ENCODE data around the gene TREM2.
"Not testable (repeated sequence)": the region's sequence is repeated elsewhere in the genome, so short reads cannot be mapped to it uniquely, and the experiment has no call there.

Gene TREM2

DNA sequence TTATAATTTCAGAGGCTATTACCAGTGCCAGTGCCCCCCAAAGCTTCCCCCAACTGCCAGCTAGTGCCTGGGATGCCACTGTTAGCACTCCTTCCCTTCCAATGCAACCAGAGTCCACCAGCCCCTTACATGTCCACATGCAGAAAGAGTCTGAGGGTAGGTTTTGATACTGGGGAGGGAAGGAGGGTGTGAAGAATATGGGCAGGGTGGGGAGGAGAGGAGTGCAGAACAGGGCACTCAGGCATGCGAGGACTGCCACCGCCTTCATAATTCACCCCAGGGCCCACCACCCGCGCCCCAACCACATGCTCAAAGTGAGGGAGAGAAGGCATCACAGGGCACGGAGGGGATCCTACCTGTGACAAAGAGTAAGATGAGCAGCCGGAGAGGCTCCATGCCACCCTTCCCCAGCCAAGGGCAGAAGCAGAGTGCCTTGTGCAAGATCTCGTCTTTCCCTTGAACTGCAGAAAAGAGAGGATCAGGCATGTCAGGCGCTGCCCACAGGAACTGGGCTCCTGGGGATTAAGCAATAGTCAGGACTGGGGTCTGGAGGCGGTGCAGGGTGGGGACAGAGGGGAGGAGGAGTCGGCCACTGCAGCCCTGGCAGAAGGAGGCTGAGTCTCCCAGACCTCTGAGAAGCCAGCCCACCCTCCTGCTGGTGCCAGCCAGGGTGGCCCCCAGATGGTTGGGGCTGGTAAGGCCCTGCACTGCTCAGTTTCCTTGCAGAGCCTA, at the start of gene TREM2:
Gene TREM2 (minus strand): TSS at position 430 of the 732 bp plus-strand sequence. CDS start 34 bp downstream, at position 396.
- no peak for DNase-seq (ENCODE audit: low spot score)

DNA sequence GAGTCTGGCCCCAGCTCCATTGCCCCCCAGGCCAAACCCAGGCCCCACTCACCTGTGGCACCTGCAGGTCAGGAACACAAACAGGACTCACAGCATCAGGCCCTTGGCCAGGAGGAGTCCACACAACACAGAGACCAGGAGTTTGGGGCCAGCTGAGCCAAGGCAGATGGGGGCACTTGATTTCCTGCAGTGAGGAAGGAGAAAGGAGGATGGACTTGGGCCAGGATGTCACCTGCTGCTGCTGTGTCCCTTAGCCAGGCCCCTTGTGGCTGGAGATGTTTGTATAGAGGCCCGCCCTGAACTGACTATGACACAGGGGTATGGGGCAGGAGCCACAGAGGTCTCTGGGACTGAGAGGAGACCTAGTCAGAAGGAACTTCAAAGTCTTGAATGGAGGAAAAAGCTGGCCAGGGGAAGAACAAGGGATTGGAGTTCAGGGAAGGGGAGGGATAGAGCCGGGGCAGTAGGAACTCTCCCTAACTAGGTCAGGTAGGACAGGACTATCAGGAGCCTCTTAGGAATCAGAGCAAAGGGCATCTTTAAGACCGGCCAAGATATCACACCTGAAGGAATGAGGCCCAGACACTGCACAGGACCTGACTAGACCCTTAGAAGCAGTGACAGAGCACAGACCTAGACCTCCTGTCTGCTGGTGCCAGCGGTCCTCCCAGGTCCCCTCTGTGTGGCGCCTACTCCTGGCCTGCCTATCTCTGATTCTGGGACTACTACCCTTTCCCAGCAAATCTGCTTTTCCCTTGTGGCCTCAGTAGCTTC, 46.8 kb upstream of the TREM2 start:
- no peak for DNase-seq (ENCODE audit: low spot score)

DNA sequence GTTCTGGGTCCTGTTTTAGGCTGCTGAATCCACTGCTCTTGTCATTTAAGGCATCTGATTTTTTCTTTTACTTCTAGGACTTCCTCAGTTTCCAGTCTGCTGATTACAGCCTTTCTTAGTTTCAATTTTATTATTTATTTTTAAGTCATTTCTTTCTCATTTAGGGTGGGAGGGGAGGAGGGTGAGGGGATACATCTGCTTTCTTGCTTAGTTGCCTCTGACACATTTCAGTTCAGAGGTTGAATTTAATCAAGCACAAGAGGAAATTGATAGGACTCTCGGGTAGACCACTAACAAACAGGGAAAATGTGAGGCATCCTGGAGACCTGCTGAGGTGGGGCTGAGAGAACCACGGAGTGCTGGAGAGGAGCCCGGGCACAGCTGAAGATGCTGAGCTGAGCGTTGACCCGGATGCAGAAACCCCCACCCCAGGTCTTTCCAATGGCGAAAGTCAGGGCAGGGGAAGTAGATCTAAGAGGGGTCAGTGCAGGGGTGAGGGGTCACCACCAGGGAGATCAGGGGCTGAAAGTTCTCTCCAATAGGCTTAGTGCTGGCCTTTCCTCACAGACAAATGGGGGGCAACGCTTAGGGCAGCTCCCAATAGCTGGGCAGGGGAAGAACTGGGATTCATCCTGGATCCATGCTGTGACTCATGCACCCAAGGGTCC, 45.7 kb upstream of the TREM2 start:
- no peak for DNase-seq (ENCODE audit: low spot score)

DNA sequence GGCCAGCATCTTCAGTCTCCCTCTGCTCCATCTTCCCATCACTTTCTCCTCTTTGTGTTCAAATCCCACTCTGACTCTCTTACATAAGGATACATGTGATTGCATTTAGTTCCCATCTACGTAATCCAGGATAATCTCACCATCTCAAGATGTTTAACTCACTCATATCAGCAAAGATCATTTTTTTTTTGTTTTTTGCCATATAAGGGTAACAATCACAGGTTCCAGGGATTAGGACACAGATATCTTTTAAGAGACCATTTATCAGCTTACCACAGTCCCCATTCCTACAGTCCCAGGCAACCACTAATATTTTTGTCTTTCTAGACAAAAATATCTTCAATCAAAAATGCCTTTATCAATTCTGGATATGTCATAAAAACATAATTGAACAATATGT, 41.2 kb upstream of the TREM2 start:
- DNase-seq (ENCODE audit: low spot score), result no peak

DNA sequence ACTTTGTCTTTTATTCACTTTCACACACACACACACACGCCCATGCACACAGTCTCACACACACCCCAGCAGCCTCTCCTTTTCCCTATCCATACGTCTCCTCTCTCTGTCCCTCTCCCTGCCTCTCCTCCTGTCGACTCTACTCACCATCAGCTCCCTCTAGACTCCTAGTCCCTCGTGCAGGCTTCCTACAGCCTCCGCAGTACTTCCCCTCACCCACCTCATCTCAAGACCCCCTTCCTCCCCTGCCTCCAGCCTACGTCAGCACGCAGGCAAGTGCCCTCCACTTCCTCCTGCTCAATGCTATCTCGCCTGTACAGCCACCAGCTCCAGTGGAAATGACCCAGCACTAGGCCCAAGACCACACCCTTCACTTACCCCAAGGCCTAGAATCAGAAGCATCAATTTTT, 38.9 kb upstream of the TREM2 start:
- DNase-seq (ENCODE audit: low spot score), result no peak

DNA sequence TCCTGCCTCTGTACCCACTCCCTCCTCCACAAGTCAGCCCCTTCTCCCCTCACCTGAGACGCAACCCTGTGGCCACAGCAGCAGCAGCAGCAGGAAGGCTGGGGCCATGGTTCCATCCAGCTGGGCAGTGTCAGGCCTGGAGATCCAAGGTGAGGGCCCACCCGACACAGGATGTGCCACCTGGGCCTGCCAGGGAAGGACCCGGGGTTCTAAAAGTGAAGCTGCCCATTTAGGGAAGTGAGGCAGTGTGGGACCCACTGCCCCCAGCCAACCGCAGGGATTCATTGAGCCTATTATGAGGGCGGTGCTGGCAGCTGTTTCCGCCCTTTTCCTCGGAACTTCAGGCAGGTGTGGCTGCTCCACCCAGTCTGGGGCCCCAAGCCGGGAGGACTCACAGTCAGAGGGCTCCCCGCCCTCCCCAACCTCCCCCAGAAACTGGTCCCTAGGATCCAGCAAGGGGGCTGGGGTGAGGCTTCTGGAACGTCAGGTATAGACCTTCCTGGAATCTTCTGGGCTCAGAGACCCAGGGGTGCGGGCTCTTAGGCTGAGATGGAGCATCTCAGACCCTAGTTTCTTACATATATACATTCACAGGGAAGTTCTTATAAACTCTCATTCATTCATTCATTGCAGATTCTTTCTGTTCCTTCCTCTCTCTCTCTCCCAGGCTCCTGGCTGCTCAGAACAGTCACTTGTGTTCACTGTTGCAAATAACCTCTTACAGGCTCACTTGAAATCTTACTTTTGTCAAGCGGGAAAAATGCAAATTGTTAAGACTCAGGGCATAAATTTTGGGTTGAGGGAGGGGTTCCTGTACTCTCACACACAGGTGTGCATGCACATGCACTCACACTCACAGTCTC, 38.2 kb upstream of the TREM2 start, which contains the start of gene TREML2:
Gene TREML2 (minus strand): TSS at position 249 of the 863 bp plus-strand sequence. CDS start 141 bp downstream, at position 108.
- DNase-seq (ENCODE audit: low spot score), result peak; percentile 40

DNA sequence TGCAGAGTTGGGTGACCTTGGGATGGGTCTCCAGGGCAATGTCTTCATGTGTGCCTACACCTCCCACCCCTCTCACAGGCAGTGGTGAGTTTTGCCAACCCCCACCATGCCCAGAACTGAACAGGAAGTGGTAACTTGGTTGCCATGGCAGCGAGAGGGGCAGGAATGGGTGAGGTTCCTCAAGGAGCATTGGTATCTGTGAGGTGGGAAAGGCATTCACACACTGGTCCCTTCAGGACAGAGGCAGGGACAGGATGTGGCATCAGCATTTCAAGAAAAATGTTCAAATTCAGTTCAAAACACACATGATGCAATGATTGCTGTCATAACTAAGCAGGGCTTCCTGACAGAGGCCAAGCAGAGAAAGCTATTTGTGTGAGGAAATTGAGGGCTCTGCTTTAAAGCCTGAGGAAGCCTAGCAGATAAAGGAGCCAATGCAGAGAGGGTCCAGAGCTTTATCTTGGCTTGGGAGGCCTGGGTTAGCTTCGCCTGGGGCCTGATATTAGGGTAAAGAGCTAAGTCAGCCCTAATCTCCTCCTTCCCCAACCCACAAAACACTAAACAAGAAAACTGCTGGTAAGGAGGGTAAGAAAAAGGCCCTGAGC, 37.5 kb upstream of the TREM2 start:
- DNase-seq (ENCODE audit: low spot score), result peak; percentile 78

DNA sequence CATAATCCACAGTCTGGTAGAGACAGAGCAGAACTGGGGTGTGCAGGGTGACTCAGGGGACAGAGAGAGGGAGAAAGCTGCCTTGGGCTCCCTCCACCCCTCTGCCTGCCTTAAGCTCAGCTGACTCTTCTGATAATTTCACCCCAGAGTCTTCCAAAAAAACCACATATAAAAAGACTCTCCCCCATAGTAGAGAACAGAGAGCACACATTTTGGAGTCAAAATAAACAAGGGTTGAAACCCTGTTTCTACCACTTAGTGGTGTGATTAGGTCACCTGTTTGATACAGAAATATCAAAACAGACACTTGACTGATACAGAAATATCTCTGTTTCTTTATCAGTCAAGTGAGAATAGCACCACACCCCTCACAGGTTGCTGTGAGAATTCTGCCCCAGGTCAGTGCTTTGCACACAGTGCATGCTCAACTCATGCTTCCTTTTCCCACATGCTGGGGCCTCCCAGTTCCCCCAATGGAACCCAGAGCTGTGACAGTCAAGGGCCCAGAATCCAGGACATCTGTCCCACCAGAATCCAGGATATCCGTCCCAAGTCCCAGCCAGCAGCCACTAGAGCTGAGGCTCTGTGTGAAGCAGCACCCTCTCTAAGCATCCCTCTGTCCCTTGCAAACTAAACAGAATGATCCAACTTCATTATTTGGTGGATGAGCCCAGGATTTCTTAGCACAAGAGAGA, 36.8 kb upstream of the TREM2 start:
- peak; percentile 68 for DNase-seq (ENCODE audit: low spot score)

DNA sequence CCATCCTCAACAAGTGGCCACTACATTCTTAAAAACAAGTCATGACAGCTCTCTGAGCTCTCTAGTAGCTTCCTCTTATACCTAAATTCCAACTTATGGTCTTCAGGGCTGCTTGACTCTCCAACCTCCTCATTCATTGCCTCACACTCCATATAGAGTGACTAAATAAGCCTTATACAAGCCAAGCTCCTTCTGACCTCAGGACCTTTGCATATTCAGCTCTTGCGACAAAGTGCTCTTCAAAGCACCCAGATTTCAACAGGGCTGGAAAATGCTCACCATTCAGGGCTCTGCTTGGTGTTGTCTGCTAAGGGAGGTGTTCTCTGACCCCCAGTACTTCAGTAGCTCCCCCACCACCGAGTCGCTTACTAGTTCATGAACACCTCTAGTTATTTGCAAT, 34.3 kb upstream of the TREM2 start:
- DNase-seq (ENCODE audit: low spot score), result no peak

DNA sequence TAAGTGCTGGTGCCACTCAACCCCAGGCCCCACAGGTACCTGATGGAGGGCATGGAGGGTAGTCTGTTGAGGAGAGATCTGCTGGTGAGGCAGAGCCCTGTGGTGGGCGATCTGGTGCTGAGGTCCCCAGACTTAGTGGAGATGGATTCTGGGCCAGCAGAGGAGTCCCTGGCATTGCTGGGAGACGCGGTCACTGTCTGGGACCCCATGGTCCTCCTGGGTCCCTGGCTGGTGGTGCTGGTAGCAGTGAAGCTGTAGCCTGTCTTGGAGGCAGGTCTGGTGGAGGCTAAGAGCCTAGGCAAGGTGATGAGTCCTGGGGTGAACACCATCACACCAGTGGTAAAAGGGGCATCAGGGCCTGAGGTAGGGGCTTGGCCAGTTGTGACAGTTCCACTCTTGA, 31.5 kb upstream of the TREM2 start:
- no peak for DNase-seq (ENCODE audit: low spot score)

DNA sequence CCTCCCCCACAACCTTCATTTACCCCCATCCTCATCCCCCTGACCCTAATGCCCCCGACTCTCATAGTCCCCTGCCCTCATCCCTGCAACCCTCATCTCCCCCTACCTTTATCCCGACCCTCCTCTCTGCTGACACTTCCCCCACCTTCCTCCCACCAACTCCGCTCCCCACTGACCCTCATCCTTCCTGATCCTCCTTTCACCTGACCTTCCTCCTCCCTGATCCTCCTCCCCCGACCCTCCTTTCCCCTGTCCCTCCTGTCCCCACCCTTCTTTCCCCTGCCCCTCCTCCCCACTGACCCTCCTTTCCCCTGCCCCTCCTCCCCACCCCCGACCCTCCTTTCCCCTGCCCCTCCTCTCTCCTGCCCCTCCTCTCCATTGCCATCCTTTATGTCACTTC, 31.0 kb upstream of the TREM2 start:
- DNase-seq (ENCODE audit: low spot score), result no peak

DNA sequence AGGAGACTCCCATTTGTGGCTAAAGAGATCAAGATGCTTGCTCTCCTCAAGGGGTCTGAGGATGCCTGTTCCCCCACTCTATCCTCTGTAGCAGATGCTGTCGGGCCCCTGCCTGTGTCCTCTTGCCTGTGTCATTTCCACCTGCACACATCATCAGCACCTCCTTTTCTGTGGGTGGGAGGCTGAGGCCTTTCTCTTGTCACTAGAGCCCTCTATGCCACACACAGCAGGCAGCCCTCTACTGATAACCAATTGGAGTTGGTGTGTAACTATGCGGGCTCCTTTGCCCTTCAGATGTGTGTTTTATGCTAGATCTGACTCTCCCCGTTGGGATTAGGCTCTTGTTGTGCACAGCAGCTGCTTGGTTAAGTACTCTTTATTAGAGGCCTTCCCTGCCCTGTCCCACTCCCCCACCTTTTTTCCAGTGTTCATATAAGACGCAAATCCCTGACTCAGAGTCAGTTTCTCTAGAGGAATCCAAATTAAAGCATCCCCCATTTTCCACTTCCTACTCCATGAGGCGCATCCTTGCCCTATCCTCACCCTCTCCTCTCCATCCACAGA, 30.3 kb upstream of the TREM2 start:
- no peak for DNase-seq (ENCODE audit: low spot score)

DNA sequence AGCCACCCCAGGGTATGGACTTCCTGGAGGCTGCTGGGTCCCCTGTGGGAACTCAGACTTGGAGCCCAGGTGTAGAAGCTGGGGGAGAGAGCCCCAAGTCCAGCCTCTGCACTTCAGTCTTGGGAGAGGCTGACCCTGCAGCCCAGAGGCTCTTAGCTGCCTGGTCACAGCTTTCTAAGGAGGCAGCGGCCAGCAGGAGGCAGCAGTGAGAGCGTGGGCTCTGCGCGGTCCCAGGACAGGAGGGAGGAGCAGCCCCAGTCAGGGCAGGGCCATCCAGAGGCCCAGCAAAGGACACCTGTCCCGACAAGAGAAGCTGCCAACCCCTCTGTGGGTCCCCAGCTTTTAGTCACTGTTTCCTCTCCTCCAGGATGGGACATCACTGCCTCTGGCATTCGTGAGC, 28.7 kb upstream of the TREM2 start:
- peak; percentile 35 for DNase-seq (ENCODE audit: low spot score)

DNA sequence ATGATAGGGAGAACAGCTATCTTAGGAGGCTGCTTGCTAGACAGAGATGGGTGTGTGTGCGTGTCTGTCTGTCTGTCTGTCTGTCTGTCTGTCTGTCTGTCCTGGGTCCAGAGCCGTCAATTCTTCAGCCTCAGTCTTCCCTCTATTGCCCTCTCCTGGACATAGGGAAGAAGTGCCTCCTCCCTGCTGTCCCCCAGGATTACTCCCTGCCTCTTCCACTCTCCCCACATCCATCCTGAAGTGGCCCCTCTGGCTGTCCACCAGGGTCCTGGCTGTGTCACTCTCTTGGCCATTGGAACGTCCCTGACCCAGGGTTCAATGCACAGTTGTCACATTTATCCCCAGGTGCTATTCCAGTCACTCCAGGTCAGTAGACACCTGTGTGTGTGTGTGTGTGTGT, 27.9 kb upstream of the TREM2 start:
- DNase-seq (ENCODE audit: low spot score), result no peak

DNA sequence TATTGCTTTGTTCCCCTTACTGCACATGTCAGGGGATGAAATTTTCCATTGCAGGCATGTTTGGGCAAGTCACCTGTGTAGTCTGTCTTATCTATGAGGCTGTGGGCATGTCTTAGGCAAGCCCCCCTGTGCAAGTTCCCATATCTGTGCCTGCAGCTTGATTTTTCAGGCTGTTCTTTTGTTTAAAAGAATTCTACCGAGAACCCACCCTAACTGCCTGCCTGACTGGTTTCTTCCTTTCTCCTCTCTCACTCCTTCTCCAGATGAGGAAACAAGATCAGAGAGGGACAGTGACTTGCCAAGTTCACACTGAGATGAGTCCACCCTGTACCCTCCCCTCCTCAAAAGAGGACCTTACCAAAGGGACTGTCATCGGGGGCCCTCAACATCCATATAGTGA, 27.1 kb upstream of the TREM2 start:
- DNase-seq (ENCODE audit: low spot score), result no peak

DNA sequence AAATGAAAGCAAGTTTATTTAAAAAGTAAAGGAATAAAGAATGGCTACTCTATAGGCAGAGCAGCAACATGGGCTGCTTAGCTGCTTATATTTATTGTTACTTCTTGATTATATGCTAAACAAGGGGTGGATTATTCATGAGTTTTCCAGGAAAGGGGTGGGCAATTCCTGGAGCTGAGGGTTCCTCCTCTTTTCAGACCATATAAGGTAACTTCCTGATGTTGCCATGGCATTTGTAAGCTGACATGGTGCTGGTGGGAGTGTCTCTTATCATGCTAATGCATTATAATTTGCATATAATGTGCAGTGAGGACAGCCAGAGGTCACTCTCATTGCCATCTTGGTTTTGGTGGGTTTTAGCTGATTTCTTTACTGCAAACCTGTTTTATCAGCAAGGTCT, 26.1 kb upstream of the TREM2 start:
- DNase-seq (ENCODE audit: low spot score), result not testable (repeated sequence)

DNA sequence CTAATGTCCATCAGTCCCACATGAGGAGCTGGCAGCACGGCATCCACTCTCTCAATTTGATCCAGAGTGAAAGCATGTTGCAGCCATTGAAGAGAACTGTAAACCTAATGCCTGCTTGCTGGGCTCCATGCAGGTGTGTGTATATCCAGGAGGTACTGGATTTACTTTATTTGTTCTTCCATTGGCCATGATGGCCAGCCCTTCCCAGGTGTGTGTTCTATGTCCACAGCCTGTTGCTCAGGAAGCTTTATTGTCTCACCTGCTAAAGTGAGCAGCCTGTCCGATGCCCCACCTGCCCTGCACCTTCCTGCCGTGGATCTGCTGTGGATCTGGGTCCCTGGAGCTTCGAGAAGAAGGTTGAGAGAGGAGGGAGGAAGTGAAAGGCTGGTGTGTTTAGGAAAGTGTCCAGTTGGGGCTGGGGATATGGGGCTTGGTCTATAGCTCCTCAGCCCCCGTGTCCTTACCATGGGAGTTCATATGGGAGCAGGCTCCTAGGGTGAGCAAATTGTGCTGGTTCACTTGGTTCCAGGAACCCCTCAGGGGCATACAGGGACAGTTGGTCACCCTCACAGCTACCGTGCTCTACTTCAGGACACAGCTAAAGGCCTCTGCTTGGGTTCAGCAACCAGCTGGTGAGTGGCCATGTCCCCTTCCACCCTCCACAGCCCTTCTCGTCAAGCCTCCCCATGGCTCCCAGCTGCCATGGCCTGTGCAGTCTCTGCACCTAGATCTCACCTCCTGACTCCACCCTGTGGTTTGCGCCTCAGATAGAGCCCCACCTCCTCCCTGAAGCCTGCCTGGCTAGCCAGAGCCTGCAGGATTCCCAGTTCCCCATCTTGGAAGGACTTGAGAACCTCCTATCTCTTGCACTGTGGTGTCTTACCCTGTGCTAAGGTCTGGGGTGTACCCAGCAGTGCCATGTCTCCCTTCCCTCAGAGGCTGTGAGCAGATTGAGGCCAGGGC, 25.3 kb upstream of the TREM2 start:
- DNase-seq (ENCODE audit: low spot score), result no peak

DNA sequence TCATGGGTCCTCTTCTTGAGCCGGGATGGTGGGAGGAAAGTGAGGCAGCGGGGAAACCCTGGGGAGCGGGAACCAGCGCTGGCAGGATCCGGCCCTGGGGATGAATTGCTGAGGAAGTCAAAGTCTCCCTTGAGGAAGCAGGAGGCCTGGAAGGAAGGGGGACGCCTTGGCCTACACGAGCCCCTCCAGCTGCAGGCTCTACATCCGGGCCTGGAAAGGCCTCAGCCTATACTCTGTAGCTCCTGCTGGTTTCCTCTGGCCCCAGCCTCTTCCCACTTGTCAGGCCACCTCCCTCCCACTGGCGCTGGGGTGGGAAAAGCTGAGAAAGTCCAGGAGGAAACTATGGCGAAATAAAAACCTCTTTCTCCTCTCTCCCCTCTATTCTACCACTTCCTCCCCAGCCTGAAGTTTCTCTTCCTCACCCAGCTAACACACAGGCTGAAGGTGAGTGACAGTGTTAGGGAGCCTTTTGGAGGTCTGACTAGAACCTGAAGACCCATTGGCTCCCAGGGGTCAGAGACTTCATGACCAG, 23.2 kb upstream of the TREM2 start:
- no peak for DNase-seq (ENCODE audit: low spot score)

DNA sequence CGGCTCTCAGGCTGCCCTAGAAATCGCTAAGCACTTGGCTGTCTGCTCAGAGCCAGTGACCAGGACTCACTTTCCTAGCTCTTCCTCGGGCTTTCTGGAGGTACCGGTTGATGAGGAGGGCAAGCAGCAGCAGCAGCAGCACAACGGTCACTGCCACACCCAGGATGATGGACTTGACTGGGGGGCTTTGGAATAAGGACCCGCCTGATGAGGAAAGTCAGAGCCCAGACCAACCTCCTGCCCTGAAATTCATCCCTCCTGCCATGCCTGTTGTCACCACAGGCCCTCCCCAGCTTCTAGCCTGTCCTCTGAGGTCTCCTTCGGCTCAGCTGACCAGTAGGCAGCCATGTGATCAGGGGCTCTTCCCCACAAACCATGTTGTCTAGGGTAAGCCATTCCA, 21.8 kb upstream of the TREM2 start:
- DNase-seq (ENCODE audit: low spot score), result no peak
